Esophagus (tissue), 2 donors: ENCODE data around the gene TCEA3. TPM values are rescaled to one million over a fixed set of nuclear protein-coding genes. Genes with fewer than 3 reads are reported as not detected.

Experiments
- H3K27ac ChIP-seq, 2 donors: one replicate each; pipeline ENCODE4 v1.5.1; 2013; ENCODE audit warnings: low read depth in 2 of 2, mild to moderate bottlenecking in 2 of 2, inconsistent platforms in 1 of 2, low read length in 1 of 2, moderate library complexity in 1 of 2
- H3K27me3 ChIP-seq, 2 donors: one replicate each; pipeline ENCODE4 v1.6.1; 2013; ENCODE audit warnings: low read length in 2 of 2, control low read depth in 1 of 2, mild to moderate bottlenecking in 1 of 2; ENCODE audit not compliant: insufficient read depth in 2 of 2, control insufficient read depth in 1 of 2
- H3K36me3 ChIP-seq, 2 donors: one replicate each; pipeline ENCODE4 v1.6.1; 2013; ENCODE audit warnings: low read length in 1 of 2; ENCODE audit not compliant: control insufficient read depth in 2 of 2, insufficient read depth in 2 of 2
- H3K4me1 ChIP-seq, 2 donors: one replicate each; pipeline ENCODE4 v1.6.1; 2013; ENCODE audit warnings: low read length in 1 of 2; ENCODE audit not compliant: control insufficient read depth in 2 of 2, insufficient read depth in 2 of 2
- H3K4me3 ChIP-seq, 2 donors: one replicate each; pipeline ENCODE4 v1.5.1; 2013; ENCODE audit warnings: low read length in 2 of 2, mild to moderate bottlenecking in 2 of 2, low read depth in 1 of 2, moderate library complexity in 1 of 2
- H3K9me3 ChIP-seq, 2 donors: one replicate each; pipeline ENCODE4 v1.6.1; 2013; ENCODE audit warnings: mild to moderate bottlenecking in 2 of 2, low read depth in 1 of 2, low read length in 1 of 2, moderate library complexity in 1 of 2; ENCODE audit not compliant: control insufficient read depth in 2 of 2, insufficient read depth in 1 of 2
- WGBS, 2 donors: extraction: QIAGEN DNeasy Blood & Tissue Kit; methylation state at CpG; one replicate each; pipeline ENCODE4 v1.1.7; 2013; 5-methylcytosine and 5-hydroxymethylcytosine counted together
- polyA plus RNA-seq, 2 donors: library from polyadenylated mRNA; stranded (reverse); fragments of 200-250 nt; gene quantifications; one replicate each; pipeline ENCODE4 v1.2.3, GENCODE V29; 2013
- donor health status: healthy with polysubstance abuse.
- donor health status: Bipolar disorder and iron deficiency.

Gene TCEA3
- polyA plus RNA-seq, 2 donors: 22.0 to 37.7 TPM

- Histone ChIP-seq H3K4me3 (no peak overlapping the region), H3K27ac (peak overlapping the region; percentile 15 to 86), H3K27me3 (no peaks in the 10 kb centered on the region), H3K4me1 (peaks cover 2 to 7% of the 10 kb centered on the region in 2 donors), H3K9me3 (no peaks in the 10 kb centered on the region), H3K36me3 (peaks cover 0 to 8% of the 10 kb centered on the region in 2 donors)
- WGBS, 2 donors: 69 to 83% methylated on average over 46 to 49 of the region's 49 CpGs
Observed at GRCh38 chr1:23436520-23437354, 12.2 kb upstream of the TCEA3 start.

GRCh38 chr1:23434260-23434775 lies 9.8 kb upstream of the TCEA3 start:
- Histone ChIP-seq H3K9me3 (no peaks in the 10 kb centered on the region), H3K4me1 (peaks cover 2 to 7% of the 10 kb centered on the region in 2 donors), H3K27ac (peak overlapping the region in 1 of 2 donors; percentile 67), H3K4me3 (no peak overlapping the region), H3K36me3 (peaks cover 0 to 24% of the 10 kb centered on the region in 2 donors), H3K27me3 (no peaks in the 10 kb centered on the region)
- 71 to 75% methylated on average over 7 of the region's 7 CpGs for WGBS, 2 donors

GRCh38 chr1:23433122-23433521 lies 8.6 kb upstream of the TCEA3 start:
- Histone ChIP-seq H3K27me3 (no peaks in the 10 kb centered on the region), H3K36me3 (peaks cover 0 to 24% of the 10 kb centered on the region in 2 donors), H3K9me3 (no peaks in the 10 kb centered on the region), H3K27ac (no peak overlapping the region), H3K4me1 (peaks cover 2 to 7% of the 10 kb centered on the region in 2 donors), H3K4me3 (no peak overlapping the region)
- 86 to 95% methylated on average over 10 of the region's 10 CpGs for WGBS, 2 donors

- H3K4me1 ChIP-seq: peaks cover 0 to 8% of the 10 kb centered on the region in 2 donors
- no peaks in the 10 kb centered on the region for H3K9me3 ChIP-seq
- H3K36me3 ChIP-seq: peaks cover 0 to 20% of the 10 kb centered on the region in 2 donors
- WGBS, 2 donors: 92 to 96% methylated on average over 5 of the region's 5 CpGs
- no peak overlapping the region for H3K4me3 ChIP-seq
- H3K27ac ChIP-seq: no peak overlapping the region
- no peaks in the 10 kb centered on the region for H3K27me3 ChIP-seq
Observed at GRCh38 chr1:23431431-23431830, 6.9 kb upstream of the TCEA3 start.

- no peaks in the 10 kb centered on the region for H3K27me3 ChIP-seq
- no peaks in the 10 kb centered on the region for H3K9me3 ChIP-seq
- H3K4me1 ChIP-seq: peaks cover 0 to 5% of the 10 kb centered on the region in 2 donors
- peaks cover 0 to 20% of the 10 kb centered on the region in 2 donors for H3K36me3 ChIP-seq
- WGBS, 2 donors: 95% methylated on average over 12 of the region's 12 CpGs
- H3K27ac ChIP-seq: no peak overlapping the region
- no peak overlapping the region for H3K4me3 ChIP-seq
Observed at GRCh38 chr1:23430803-23431202, 6.3 kb upstream of the TCEA3 start.

- peaks cover 0 to 15% of the 10 kb centered on the region in 2 donors for H3K36me3 ChIP-seq
- no peak overlapping the region for H3K4me3 ChIP-seq
- no peaks in the 10 kb centered on the region for H3K9me3 ChIP-seq
- no peaks in the 10 kb centered on the region for H3K27me3 ChIP-seq
- no peak overlapping the region for H3K27ac ChIP-seq
- WGBS, 2 donors: 84 to 85% methylated on average over 2 of the region's 2 CpGs
- peaks cover 0 to 3% of the 10 kb centered on the region in 2 donors for H3K4me1 ChIP-seq
Observed at GRCh38 chr1:23428136-23428905, 3.8 kb upstream of the TCEA3 start.

- Histone ChIP-seq H3K4me1 (peaks cover 0 to 6% of the 10 kb centered on the region in 2 donors), H3K36me3 (peaks cover 0 to 15% of the 10 kb centered on the region in 2 donors), H3K9me3 (no peaks in the 10 kb centered on the region), H3K27ac (no peak overlapping the region), H3K27me3 (no peaks in the 10 kb centered on the region), H3K4me3 (no peak overlapping the region)
- 97 to 98% methylated on average over 3 of the region's 3 CpGs for WGBS, 2 donors
Observed at GRCh38 chr1:23427550-23427949, 3.0 kb upstream of the TCEA3 start.

GRCh38 chr1:23426828-23427227 lies 2.3 kb upstream of the TCEA3 start:
- WGBS, 2 donors: 58 to 59% methylated on average over 2 of the region's 2 CpGs
- H3K27ac ChIP-seq: no peak overlapping the region
- H3K9me3 ChIP-seq: no peaks in the 10 kb centered on the region
- no peaks in the 10 kb centered on the region for H3K27me3 ChIP-seq
- H3K4me1 ChIP-seq: peaks cover 0 to 13% of the 10 kb centered on the region in 2 donors
- H3K4me3 ChIP-seq: no peak overlapping the region
- peaks cover 0 to 15% of the 10 kb centered on the region in 2 donors for H3K36me3 ChIP-seq

GRCh38 chr1:23425193-23425494 lies 596 bp upstream of the TCEA3 start:
- peak overlapping the region; percentile 58 to 64 for H3K4me3 ChIP-seq
- H3K36me3 ChIP-seq: peaks cover 0 to 5% of the 10 kb centered on the region in 2 donors
- H3K27me3 ChIP-seq: no peaks in the 10 kb centered on the region
- peak overlapping the region; percentile 36 to 56 for H3K27ac ChIP-seq
- no peaks in the 10 kb centered on the region for H3K9me3 ChIP-seq
- H3K4me1 ChIP-seq: peaks cover 0 to 14% of the 10 kb centered on the region in 2 donors
- 19 to 30% methylated on average over 5 of the region's 5 CpGs for whole genome bisulfite sequencing, 2 donors
